Keratinocyte (primary cell): ENCODE measurements around the gene NAA80. TPM values are rescaled to one million over a fixed set of nuclear protein-coding genes. Genes with fewer than 3 reads are reported as not detected.

Experiments used
- DNase-seq: peaks from one replicate; pipeline ENCODE4 v3.0.0-alpha.2; 2011; ENCODE audit warnings: low read depth, missing footprints, low spot score
- FAIRE-seq: peaks from 2 replicates; lab custom pipeline; 2011; peaks lifted over from hg19 to GRCh38; lab: Jason Lieb, UNC
- H2AFZ ChIP-seq: 2 replicates; pipeline ENCODE4 v1.6.0; 2012; ENCODE audit warnings: low read length, control low read depth, inconsistent platforms; ENCODE audit not compliant: control insufficient read depth
- H3K27ac ChIP-seq: 2 replicates; pipeline ENCODE4 v1.5.1; 2011; ENCODE audit warnings: low read length; ENCODE audit not compliant: control insufficient read depth, insufficient read depth
- H3K27me3 ChIP-seq: 3 replicates; pipeline ENCODE4 v1.6.0; 2011; ENCODE audit warnings: low read length; ENCODE audit not compliant: control insufficient read depth, insufficient read depth; ENCODE audit errors: extremely low read depth
- H3K36me3 ChIP-seq, 2 experiments: 2 replicates in 1 of 2; 3 replicates in 1 of 2; pipeline ENCODE4 v1.5.1; 2011; ENCODE audit warnings: low read length in 2 of 2, mild to moderate bottlenecking in 1 of 2; ENCODE audit not compliant: control insufficient read depth in 2 of 2, insufficient read depth in 2 of 2; ENCODE audit errors: extremely low read depth in 1 of 2
- H3K4me1 ChIP-seq: 3 replicates; pipeline ENCODE4 v1.5.1; 2011; ENCODE audit warnings: low read length; ENCODE audit not compliant: control insufficient read depth, insufficient read depth; ENCODE audit errors: extremely low read depth
- H3K4me2 ChIP-seq: 3 replicates; pipeline ENCODE4 v1.6.0; 2011; ENCODE audit warnings: low read depth, low read length; ENCODE audit not compliant: control insufficient read depth, insufficient read depth; ENCODE audit errors: extremely low read depth
- H3K4me3 ChIP-seq, 3 experiments: fragments of 200-600 bp in 1 of 3; sonication (generic) in 1 of 3; 2 replicates in 2 of 3; 3 replicates in 1 of 3; pipeline ENCODE4 v1.5.1; 2011 to 2016; ENCODE audit warnings: low read length in 3 of 3, mild to moderate bottlenecking in 3 of 3, control low read depth in 2 of 3, inconsistent platforms in 1 of 3, low read depth in 1 of 3, mixed read lengths in 1 of 3, mixed run types in 1 of 3, moderate library complexity in 1 of 3; ENCODE audit not compliant: control insufficient read depth in 2 of 3, insufficient read depth in 2 of 3; ENCODE audit errors: extremely low read depth in 1 of 3
- H3K79me2 ChIP-seq: 2 replicates; pipeline ENCODE4 v1.6.0; 2012; ENCODE audit warnings: low read length; ENCODE audit not compliant: control insufficient read depth, insufficient read depth
- H3K9ac ChIP-seq: 3 replicates; pipeline ENCODE4 v1.6.0; 2011; ENCODE audit warnings: low read length; ENCODE audit not compliant: control insufficient read depth, insufficient read depth; ENCODE audit errors: extremely low read depth
- H3K9me1 ChIP-seq: 3 replicates; pipeline ENCODE4 v1.6.0; 2011; ENCODE audit warnings: low read length; ENCODE audit not compliant: control insufficient read depth, insufficient read depth; ENCODE audit errors: extremely low read depth
- H3K9me3 ChIP-seq: 2 replicates; pipeline ENCODE4 v1.5.1; 2012; ENCODE audit warnings: low read depth, low read length; ENCODE audit not compliant: control insufficient read depth
- H4K20me1 ChIP-seq: 3 replicates; pipeline ENCODE4 v1.6.0; 2011; ENCODE audit warnings: low read length; ENCODE audit not compliant: control insufficient read depth, insufficient read depth; ENCODE audit errors: extremely low read depth
- EZH2 ChIP-seq: IDR thresholded peaks from one replicate; pipeline ENCODE4 v1.6.1; 2012; ENCODE audit warnings: inconsistent platforms, mild to moderate bottlenecking, low read length, moderate library complexity
- dilution Hi-C: fragments of 300-500 bp; cut with MboI; formaldehyde crosslinking; loops from one replicate; pipeline ENCODE4 v1.7.0; 2020; ENCODE audit warnings: low sequenced_read_pairs; ENCODE audit not compliant: extremely low pct_ligation_motif_present
- polyA plus RNA-seq, 5 experiments: library from polyadenylated mRNA; depleted of rRNA in 3 of 5; stranded (reverse) in 3 of 5; stranded (forward) in 1 of 5; unstranded in 1 of 5; fragments of >200 nt; gene quantifications; 1 replicate in 1 of 5; 2 replicates in 3 of 5; 3 replicates in 1 of 5; pipeline versions ENCODE4 v1.2.1 to v1.2.3, GENCODE V29; 2011 to 2012; ENCODE audit warnings: missing spikeins in 2 of 5, low read depth in 1 of 5, low replicate concordance in 1 of 5
- TF ChIP-seq, protein P1 (sequence below), 3 experiments: IDR thresholded peaks in 1 of 3; conservative IDR thresholded peaks in 1 of 3; optimal IDR thresholded peaks in 1 of 3; 2 replicates in 2 of 3; 3 replicates in 1 of 3; pipeline versions ENCODE3 to v1.5.1; 2011; ENCODE audit warnings: low read length in 3 of 3, mild to moderate bottlenecking in 3 of 3, moderate library complexity in 2 of 3, control low read depth in 1 of 3, inconsistent platforms in 1 of 3; ENCODE audit not compliant: insufficient read depth in 2 of 3; ENCODE audit errors: extremely low read depth in 1 of 3

Gene NAA80
- polyA plus RNA-seq, 1 donor (not counting 4 experiments of a cell fraction or from before 2014, with no cell fraction given), result 6.1 TPM

DNA sequence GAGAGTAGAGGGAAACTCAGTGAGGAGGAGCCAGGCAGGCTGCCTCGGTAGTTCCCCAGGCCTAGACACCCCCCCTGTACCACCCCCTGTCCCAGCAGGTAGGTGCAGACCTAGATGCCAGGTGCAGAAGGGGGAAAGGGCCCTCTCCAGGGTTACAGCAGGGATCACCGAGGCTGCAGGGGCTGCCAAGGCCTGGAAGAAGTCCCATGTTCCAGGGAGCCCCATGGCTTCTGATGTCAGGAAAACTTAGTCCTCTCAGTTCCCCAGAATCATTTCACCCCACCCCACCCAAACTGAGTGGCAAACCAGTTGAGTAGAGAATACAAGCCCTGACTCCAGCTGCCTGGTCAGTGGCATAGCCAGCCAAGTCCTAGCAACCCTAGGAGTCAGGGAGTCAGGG lies 37.7 kb downstream of the NAA80 start:
- dilution Hi-C loops, result no loop called here
- no peak overlapping the region for H3K9ac ChIP-seq
- H3K36me3 ChIP-seq, result peaks cover 14 to 15% of the 10 kb centered on the region in 2 experiments
- no peak for TF ChIP-seq EZH2
- TF ChIP-seq, protein P1, sequence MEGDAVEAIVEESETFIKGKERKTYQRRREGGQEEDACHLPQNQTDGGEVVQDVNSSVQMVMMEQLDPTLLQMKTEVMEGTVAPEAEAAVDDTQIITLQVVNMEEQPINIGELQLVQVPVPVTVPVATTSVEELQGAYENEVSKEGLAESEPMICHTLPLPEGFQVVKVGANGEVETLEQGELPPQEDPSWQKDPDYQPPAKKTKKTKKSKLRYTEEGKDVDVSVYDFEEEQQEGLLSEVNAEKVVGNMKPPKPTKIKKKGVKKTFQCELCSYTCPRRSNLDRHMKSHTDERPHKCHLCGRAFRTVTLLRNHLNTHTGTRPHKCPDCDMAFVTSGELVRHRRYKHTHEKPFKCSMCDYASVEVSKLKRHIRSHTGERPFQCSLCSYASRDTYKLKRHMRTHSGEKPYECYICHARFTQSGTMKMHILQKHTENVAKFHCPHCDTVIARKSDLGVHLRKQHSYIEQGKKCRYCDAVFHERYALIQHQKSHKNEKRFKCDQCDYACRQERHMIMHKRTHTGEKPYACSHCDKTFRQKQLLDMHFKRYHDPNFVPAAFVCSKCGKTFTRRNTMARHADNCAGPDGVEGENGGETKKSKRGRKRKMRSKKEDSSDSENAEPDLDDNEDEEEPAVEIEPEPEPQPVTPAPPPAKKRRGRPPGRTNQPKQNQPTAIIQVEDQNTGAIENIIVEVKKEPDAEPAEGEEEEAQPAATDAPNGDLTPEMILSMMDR (optimal IDR thresholded peaks at IDR 0.05 in 1 of 3, IDR thresholded peaks at IDR 0.05 in 1 of 3, conservative IDR thresholded peaks at IDR 0.05 in 1 of 3; ENCODE audit: extremely low read depth in 1 of 3, insufficient read depth in 2 of 3, low read length in 3 of 3), result no peak
- H3K79me2 ChIP-seq, result no peaks in the 10 kb centered on the region
- H3K4me2 ChIP-seq, result no peak overlapping the region
- H3K27ac ChIP-seq, result no peak overlapping the region
- no peaks in the 10 kb centered on the region for H3K27me3 ChIP-seq
- H2AFZ ChIP-seq, result no peak overlapping the region
- peaks cover 23% of the 10 kb centered on the region for H3K4me1 ChIP-seq
- peaks cover 2% of the 10 kb centered on the region for H3K9me1 ChIP-seq
- no peaks in the 10 kb centered on the region for H3K9me3 ChIP-seq
- FAIRE-seq (no peak), DNase-seq (no peak)
- no peak overlapping the region for H3K4me3 ChIP-seq
- no peaks in the 10 kb centered on the region for H4K20me1 ChIP-seq

DNA sequence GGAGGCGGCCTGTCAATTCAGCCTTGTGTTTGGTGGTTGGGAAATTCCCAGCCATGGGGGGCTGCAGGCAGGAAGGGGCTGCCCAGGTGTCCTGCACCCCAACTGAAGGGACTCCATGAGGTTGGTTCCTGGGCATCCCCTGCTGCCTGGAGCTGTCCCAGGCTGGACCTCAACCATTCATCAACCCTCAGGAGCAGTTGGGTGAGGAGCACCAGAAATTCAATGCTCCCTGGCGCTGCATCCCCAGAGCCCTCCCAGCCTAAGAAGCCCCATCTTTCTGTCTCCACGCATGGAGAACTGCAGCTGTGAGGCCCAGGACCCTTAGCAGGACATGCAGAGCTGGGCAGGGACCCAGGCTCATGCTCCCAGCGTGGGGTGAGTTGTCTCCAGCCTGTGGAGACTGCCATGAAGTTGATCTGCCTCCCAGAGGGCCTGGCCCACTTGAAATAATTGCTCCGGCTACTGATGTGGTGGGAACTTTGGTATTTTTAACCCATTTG lies 38.2 kb downstream of the NAA80 start:
- Histone ChIP-seq H3K4me3 (no peak overlapping the region), H3K4me1 (peaks cover 23% of the 10 kb centered on the region)
- dilution Hi-C loops, result no loop called here

More for the DNA sequence above, 38.2 kb downstream of the NAA80 start:
- peaks cover 19 to 20% of the 10 kb centered on the region in 2 experiments for H3K36me3 ChIP-seq
- no peak overlapping the region for H2AFZ ChIP-seq
- TF ChIP-seq, protein P1 (optimal IDR thresholded peaks at IDR 0.05 in 1 of 3, IDR thresholded peaks at IDR 0.05 in 1 of 3, conservative IDR thresholded peaks at IDR 0.05 in 1 of 3; ENCODE audit: extremely low read depth in 1 of 3, insufficient read depth in 2 of 3, low read length in 3 of 3), result no peak
- no peak for TF ChIP-seq EZH2
- no peak overlapping the region for H3K27ac ChIP-seq
- no peak overlapping the region for H3K9ac ChIP-seq
- H3K4me2 ChIP-seq, result peak overlapping the region; percentile 71
- H4K20me1 ChIP-seq, result no peaks in the 10 kb centered on the region
- no peak for FAIRE-seq
- no peaks in the 10 kb centered on the region for H3K9me3 ChIP-seq
- H3K79me2 ChIP-seq, result no peaks in the 10 kb centered on the region
- no peaks in the 10 kb centered on the region for H3K27me3 ChIP-seq
- no peak for DNase-seq
- H3K9me1 ChIP-seq, result peaks cover 2% of the 10 kb centered on the region
